HEK293T (cell line): ENCODE results near the gene TTC8.
"Not testable (repeated sequence)": the region's sequence is repeated elsewhere in the genome, so short reads cannot be mapped to it uniquely, and the experiment has no call there.

Experiments
- CTCF ChIA-PET: fragments of 350-600 bp; formaldehyde crosslinking; extraction: SDS; loops from one replicate; lab custom pipeline; 2021; ENCODE audit warnings: antibody characterized with exemption, inconsistent platforms; lab: Yijun Ruan, JAX
- POLR2A ChIA-PET: fragments of 350-600 bp; formaldehyde crosslinking; extraction: SDS; loops from one replicate; lab custom pipeline; 2020; ENCODE audit warnings: antibody characterized with exemption, inconsistent platforms; lab: Yijun Ruan, JAX
- DNase-seq: peaks from one replicate; pipeline ENCODE4 v3.0.0; 2012; ENCODE audit warnings: mixed read lengths; ENCODE audit errors: extremely low spot score
- ARNT ChIP-seq: fragments of 450-650 bp; IDR thresholded peaks from 2 replicates; pipeline ENCODE4 v1.6.1; 2017; ENCODE audit warnings: mild to moderate bottlenecking
- BHLHE40 ChIP-seq: fragments of 450-650 bp; IDR thresholded peaks from 2 replicates; pipeline ENCODE4 v1.6.1; 2016; ENCODE audit warnings: mild to moderate bottlenecking, moderate library complexity, borderline replicate concordance
- CTBP1 ChIP-seq: fragments of 450-650 bp; IDR thresholded peaks from 2 replicates; pipeline ENCODE4 v1.6.1; 2016; ENCODE audit warnings: borderline replicate concordance
- ELF4 ChIP-seq: fragments of 450-650 bp; IDR thresholded peaks from 2 replicates; pipeline ENCODE4 v1.6.1; 2017; ENCODE audit warnings: antibody characterized with exemption
- FOXA1 ChIP-seq: fragments of 450-650 bp; IDR thresholded peaks from 2 replicates; pipeline ENCODE4 v1.6.1; 2016; ENCODE audit warnings: mild to moderate bottlenecking
- FOXK2 ChIP-seq: fragments of 450-650 bp; IDR thresholded peaks from 2 replicates; pipeline ENCODE4 v1.6.1; 2016; ENCODE audit warnings: mild to moderate bottlenecking
- FOXM1 ChIP-seq: fragments of 450-650 bp; IDR thresholded peaks from 2 replicates; pipeline ENCODE4 v1.6.1; 2017; ENCODE audit warnings: mild to moderate bottlenecking, borderline replicate concordance
- HDGF ChIP-seq: fragments of 450-650 bp; IDR thresholded peaks from 2 replicates; pipeline ENCODE4 v1.6.1; 2017; ENCODE audit warnings: antibody characterized with exemption, borderline replicate concordance
- L3MBTL2 ChIP-seq: fragments of 450-650 bp; conservative IDR thresholded peaks from 2 replicates; pipeline ENCODE4 v1.6.1; 2016; ENCODE audit warnings: mild to moderate bottlenecking
- LEF1 ChIP-seq: fragments of 450-650 bp; IDR thresholded peaks from 2 replicates; pipeline ENCODE4 v1.6.1; 2017; ENCODE audit warnings: mild to moderate bottlenecking, borderline replicate concordance
- NFRKB ChIP-seq: fragments of 450-650 bp; IDR thresholded peaks from 2 replicates; pipeline ENCODE4 v1.6.1; 2016; ENCODE audit warnings: mild to moderate bottlenecking, moderate library complexity
- SP1 ChIP-seq: fragments of 450-650 bp; IDR thresholded peaks from 2 replicates; pipeline ENCODE4 v1.6.1; 2017
- SUZ12 ChIP-seq: fragments of 450-650 bp; IDR thresholded peaks from 2 replicates; pipeline ENCODE4 v1.6.1; 2016; ENCODE audit warnings: mild to moderate bottlenecking
- TARDBP ChIP-seq: fragments of 450-650 bp; IDR thresholded peaks from 2 replicates; pipeline ENCODE4 v1.6.1; 2016
- ZNF384 ChIP-seq: fragments of 450-650 bp; IDR thresholded peaks from 2 replicates; pipeline ENCODE4 v1.6.1; 2016
- TF ChIP-seq, protein P1 (sequence below): fragments of 450-650 bp; IDR thresholded peaks from 2 replicates; pipeline ENCODE4 v1.6.1; 2016

The TTC8 gene

DNA sequence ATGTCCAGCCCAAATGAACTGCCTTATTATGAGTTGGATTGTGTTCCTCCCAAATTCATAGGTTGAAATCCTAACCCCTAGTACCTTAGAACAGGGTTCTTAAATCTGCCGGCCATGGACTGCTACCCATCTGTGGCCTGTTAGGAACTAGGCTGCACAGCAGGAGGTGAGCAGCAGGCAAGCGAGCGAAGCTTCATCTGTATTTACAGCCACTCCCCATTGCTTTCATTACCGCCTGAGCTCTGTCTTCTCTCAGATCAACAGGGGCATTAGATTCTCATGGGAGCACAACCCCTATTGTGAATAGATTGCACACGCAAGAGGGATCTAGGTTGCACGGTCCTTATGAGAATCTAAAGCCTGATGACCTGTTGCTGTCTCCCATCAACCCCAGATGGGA, 21.9 kb upstream of the TTC8 start:
- DNase-seq = no peak
- ChIA-PET CTCF (no interaction called here), POLR2A (interaction anchor here (1.6 kb wide), 1 partner anchor 10 kb away, joined by 5 read pairs; the partner anchor contains the start of gene EML5)
- TF ChIP-seq SUZ12 (no peak), LEF1 (no peak), L3MBTL2 (no peak), FOXK2 (no peak), ZNF384 (no peak), FOXM1 (no peak), HDGF (no peak), BHLHE40 (no peak), SP1 (no peak), ELF4 (no peak), ARNT (no peak), CTBP1 (no peak), FOXA1 (no peak)
- TF ChIP-seq, protein P1, sequence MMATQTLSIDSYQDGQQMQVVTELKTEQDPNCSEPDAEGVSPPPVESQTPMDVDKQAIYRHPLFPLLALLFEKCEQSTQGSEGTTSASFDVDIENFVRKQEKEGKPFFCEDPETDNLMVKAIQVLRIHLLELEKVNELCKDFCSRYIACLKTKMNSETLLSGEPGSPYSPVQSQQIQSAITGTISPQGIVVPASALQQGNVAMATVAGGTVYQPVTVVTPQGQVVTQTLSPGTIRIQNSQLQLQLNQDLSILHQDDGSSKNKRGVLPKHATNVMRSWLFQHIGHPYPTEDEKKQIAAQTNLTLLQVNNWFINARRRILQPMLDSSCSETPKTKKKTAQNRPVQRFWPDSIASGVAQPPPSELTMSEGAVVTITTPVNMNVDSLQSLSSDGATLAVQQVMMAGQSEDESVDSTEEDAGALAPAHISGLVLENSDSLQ = no peak

DNA sequence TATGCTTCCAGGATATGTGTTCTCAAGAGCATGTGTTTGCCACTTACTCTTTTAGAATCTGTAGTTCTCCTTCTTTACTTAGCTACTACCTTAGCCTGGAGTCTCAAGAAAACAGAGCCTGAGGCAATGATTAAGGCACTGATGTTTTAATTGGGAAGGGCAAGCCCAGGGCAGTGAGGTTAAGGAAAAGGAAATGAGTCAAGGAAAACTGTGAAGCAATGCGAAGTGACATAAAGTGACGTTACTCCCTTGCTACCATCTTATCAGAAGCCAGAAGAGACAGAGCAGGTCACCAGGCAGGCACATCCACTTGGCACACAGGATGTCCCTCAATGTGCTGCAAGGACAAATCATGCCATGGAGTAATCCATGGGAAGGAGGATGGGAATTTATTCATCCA, 20.4 kb upstream of the TTC8 start:
- TF ChIP-seq HDGF (no peak), ARNT (no peak), NFRKB (no peak), L3MBTL2 (no peak), ZNF384 (no peak), LEF1 (no peak), TARDBP (no peak), SP1 (no peak), FOXM1 (no peak), SUZ12 (no peak)
- CTCF ChIA-PET = no interaction called here
- POLR2A ChIA-PET = no interaction called here
- DNase-seq = no peak

DNA sequence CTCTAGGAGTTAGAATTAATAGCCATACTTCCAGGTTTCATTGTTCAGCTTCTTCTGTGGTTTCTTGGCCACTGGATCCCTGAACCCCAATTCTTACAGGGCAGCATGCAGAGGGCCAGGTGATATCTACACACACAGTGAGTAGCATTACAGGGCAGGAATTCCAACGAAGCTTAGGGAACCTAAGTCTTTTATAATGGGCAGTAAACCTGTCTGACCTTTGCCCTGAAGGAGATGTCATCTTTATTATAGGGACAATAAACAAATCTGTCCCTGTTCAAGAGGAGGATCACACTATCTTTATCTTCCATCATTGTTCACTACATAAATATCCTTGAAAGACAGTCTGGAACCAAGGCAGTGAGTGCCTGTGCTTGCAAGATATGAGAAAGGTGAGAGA, 20.0 kb upstream of the TTC8 start:
- no peak for TF ChIP-seq L3MBTL2
- no peak for TF ChIP-seq SUZ12
- no peak for TF ChIP-seq FOXM1
- DNase-seq = no peak
- CTCF ChIA-PET = no interaction called here
- POLR2A ChIA-PET = no interaction called here

DNA sequence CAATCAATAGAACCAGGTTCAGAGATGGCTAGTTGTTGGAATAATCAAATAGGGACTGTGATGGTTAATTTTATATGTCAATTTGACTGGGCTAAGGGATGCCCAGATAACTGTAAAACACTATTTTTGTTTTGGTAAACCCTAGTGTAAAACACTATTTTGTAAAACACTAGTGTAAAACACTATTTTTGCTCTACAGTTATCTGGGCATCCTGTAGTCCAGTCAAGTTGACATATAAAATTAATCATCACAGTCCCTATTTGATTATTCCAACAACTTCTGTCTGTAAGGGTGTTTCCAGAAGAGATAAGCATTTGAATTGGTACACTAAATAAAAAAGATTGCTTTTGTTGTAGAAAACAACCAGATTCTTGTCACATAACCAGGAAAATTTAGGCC, 16.1 kb upstream of the TTC8 start:
- TF ChIP-seq BHLHE40 = no peak
- no peak for TF ChIP-seq CTBP1
- TF ChIP-seq NFRKB = no peak
- no peak for TF ChIP-seq ELF4
- no peak for TF ChIP-seq ARNT
- TF ChIP-seq FOXK2 = no peak
- TF ChIP-seq FOXM1 = no peak
- TF ChIP-seq TARDBP = no peak
- ChIA-PET POLR2A (no interaction called here), CTCF (no interaction called here)
- no peak for DNase-seq

DNA sequence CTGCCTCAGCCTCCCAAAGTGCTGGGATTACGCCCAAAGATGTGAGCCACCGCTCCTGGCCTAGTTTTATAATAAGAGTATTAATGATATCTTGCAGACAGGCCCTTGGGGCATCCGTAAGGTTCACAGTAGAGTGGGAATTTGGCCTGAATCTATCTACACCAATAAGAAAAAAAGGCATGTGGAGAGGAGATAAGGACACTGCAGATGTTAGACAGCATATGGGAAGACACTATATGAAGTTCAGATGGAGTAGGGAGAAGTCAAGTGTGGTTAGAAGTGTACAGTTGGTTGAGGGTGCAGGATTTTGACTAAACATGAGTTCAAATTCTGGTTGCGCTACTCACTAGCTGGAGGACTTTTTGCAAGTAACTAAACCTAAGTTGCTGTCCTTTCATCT, 8.5 kb upstream of the TTC8 start:
- ChIA-PET POLR2A (no interaction called here), CTCF (no interaction called here)
- no peak for DNase-seq
- no peak for TF ChIP-seq TARDBP

DNA sequence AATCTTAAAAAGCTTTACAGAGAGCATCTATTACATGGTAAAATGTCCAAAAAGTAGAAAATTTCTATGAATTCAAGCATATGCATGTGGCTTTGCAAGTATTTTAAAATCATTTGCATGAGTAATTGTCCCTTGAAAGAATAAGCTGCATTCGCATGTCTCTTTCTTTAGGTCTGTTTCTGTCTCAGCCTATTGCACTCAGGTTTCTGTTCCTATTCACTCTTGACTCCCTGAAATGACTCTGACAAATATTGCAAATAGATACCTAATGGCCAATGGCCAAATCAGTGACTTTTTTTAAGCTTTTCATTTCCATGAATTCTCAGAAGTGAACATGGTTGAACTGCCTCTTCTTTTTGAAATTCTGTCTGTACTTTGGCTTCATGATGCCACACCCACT, 6.4 kb upstream of the TTC8 start:
- POLR2A ChIA-PET = no interaction called here
- no peak for DNase-seq
- TF ChIP-seq FOXA1 = no peak
- CTCF ChIA-PET = no interaction called here

DNA sequence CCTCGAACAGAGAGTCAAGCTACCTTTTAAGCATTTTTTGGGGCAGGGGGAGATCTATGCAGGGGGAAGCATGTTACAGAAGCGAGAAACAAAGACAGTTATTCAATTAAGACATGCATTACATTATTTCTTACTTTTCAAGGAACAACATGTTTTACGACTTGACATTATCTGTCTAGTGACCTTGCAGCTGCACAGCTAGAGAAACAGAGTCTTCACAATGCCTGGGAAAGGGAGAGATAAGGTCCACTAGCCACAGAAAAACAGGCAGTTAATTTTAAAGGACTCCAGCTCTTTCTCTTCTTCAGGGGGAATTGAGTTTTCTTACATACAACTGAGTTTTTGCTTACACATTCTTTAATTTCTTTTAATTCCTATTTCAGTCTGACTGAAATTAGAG, 4.8 kb upstream of the TTC8 start:
- DNase-seq, POLR2A ChIA-PET, CTCF ChIA-PET: not testable (repeated sequence)

DNA sequence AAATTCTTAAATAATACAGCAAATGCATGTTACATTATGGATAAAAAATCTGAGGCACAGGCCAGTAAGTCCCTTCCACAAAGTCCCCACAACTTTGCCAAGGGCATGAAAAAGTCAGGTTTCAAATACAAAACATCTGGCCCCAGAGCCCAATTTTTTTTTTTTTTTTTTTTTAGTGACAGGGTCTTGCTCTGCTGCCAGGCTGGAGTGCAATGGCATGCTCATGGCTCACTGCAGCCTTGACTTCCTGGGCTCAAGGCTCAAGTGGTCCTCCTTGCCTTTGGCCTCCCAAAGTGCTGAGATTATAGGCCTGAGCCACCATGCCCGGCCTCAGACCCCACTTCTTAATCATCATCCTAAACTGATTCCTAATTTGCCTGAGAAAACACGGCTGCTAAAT, 3.1 kb upstream of the TTC8 start:
- no peak for DNase-seq
- TF ChIP-seq ELF4 = no peak
- no peak for TF ChIP-seq L3MBTL2
- TF ChIP-seq ARNT = no peak
- TF ChIP-seq TARDBP = no peak
- ChIA-PET CTCF (no interaction called here), POLR2A (no interaction called here)

DNA sequence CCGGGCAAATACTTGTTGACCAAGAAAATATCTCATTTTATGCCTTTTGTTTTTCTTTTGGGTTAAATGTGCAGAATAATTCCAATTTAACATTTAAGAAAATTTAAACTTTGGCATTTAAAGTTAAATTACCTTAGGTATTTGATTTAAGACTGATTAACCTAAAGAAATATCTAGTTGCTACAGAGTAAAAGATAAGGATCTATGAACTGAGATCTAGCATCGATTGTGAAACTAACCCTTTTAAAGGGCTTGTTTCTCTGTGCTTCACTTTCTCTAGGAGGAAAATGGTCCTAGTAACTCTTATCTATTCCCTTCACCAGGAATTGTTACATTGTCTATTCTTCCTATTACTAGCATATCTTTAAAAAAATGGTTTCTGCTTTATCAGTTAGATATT, 2.6 kb upstream of the TTC8 start:
- ChIA-PET POLR2A (no interaction called here), CTCF (no interaction called here)
- TF ChIP-seq FOXM1 (no peak), FOXK2 (no peak), L3MBTL2 (no peak), BHLHE40 (no peak), CTBP1 (no peak), ZNF384 (no peak), TARDBP (no peak), SUZ12 (no peak), FOXA1 (no peak)
- DNase-seq = no peak
